Suprapubic skin (tissue), 4 donors: ENCODE data around the gene LIMS3. TPM values are rescaled to one million over a fixed set of nuclear protein-coding genes. Genes with fewer than 3 reads are reported as not detected.
"Not testable (repeated sequence)": the region's sequence is repeated elsewhere in the genome, so short reads cannot be mapped to it uniquely, and the experiment has no call there.

Experiments
- DNase-seq, 2 donors: peaks; one replicate each; pipeline ENCODE4 v3.0.0-alpha.2; 2019; ENCODE audit warnings: low spot score in 2 of 2
- H3K27ac ChIP-seq: fragments of 200-600 bp; sonication (generic); one replicate; pipeline ENCODE4 v1.5.1; 2019
- H3K27me3 ChIP-seq: fragments of 200-600 bp; sonication (generic); one replicate; pipeline ENCODE4 v1.5.1; 2019
- H3K36me3 ChIP-seq: fragments of 200-600 bp; sonication (generic); one replicate; pipeline ENCODE4 v1.5.1; 2019
- H3K4me1 ChIP-seq: fragments of 200-600 bp; sonication (generic); one replicate; pipeline ENCODE4 v1.5.1; 2019
- H3K4me3 ChIP-seq: fragments of 200-600 bp; sonication (generic); one replicate; pipeline ENCODE4 v1.5.1; 2019; ENCODE audit warnings: mild to moderate bottlenecking
- H3K9me3 ChIP-seq: fragments of 200-600 bp; sonication (generic); one replicate; pipeline ENCODE4 v1.5.1; 2019
- whole genome bisulfite sequencing: methylation state at CpG from one replicate; pipeline ENCODE4 v1.1.5; 2018; 5-methylcytosine and 5-hydroxymethylcytosine counted together
- total RNA-seq, 4 donors: library from RNA; depleted of rRNA; stranded (reverse); fragments of >200 nt; gene quantifications; one replicate each; pipeline ENCODE4 v1.1.0, GENCODE V29; 2016

LIMS3 gene
- total RNA-seq, 4 donors from 2014 or later: 1.1 to 6.8 (median 1.7) TPM

DNA sequence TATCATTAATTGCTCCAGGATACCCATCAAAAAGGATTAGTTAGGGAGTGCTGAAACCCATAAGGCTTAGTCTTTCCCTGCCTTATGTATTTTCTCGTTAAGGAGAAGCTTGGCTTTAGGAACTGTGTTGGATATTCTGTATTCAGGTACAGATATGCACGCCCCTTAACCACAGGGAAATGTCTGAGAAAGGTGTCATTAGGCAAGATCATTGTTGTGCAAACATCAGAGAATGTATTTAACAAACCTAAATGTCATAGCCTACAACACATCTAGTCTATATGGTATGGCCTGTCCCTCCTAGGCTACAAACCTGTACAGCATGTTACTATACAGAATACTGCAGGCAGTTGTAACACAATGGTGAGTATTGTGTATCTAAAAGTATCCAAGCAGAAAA lies 10.1 kb downstream of the LIMS3 start:
- DNase-seq, H3K27me3 ChIP-seq, H3K27ac ChIP-seq, H3K9me3 ChIP-seq, H3K36me3 ChIP-seq, H3K4me3 ChIP-seq, H3K4me1 ChIP-seq: not testable (repeated sequence)
- no CpG with 5 or more reads among the region's 2 CpGs for WGBS

GRCh38 chr2:109910789-109911188 lies 12.3 kb downstream of the LIMS3 start:
- H3K27me3 ChIP-seq, H3K27ac ChIP-seq, H3K4me3 ChIP-seq, H3K4me1 ChIP-seq, DNase-seq, H3K9me3 ChIP-seq, H3K36me3 ChIP-seq: not testable (repeated sequence)

- H3K4me3 ChIP-seq, H3K27me3 ChIP-seq, H3K27ac ChIP-seq, H3K4me1 ChIP-seq, DNase-seq, H3K36me3 ChIP-seq, H3K9me3 ChIP-seq: not testable (repeated sequence)
- no CpG with 5 or more reads among the region's 2 CpGs for WGBS
Measured at GRCh38 chr2:109913911-109914310, 15.4 kb downstream of the LIMS3 start.

- WGBS: no CpG with 5 or more reads among the region's 7 CpGs
- not testable (repeated sequence) for H3K27ac ChIP-seq, H3K27me3 ChIP-seq, H3K4me1 ChIP-seq, DNase-seq, H3K9me3 ChIP-seq, H3K36me3 ChIP-seq, H3K4me3 ChIP-seq
Measured at GRCh38 chr2:109914552-109914951, 16.1 kb downstream of the LIMS3 start.

GRCh38 chr2:109915830-109916229 lies 17.3 kb downstream of the LIMS3 start:
- WGBS: no CpG with 5 or more reads among the region's 5 CpGs
- H3K4me1 ChIP-seq, H3K4me3 ChIP-seq, DNase-seq, H3K9me3 ChIP-seq, H3K36me3 ChIP-seq, H3K27ac ChIP-seq, H3K27me3 ChIP-seq: not testable (repeated sequence)

GRCh38 chr2:109920162-109920561 lies 21.7 kb downstream of the LIMS3 start:
- DNase-seq, H3K9me3 ChIP-seq, H3K4me3 ChIP-seq, H3K36me3 ChIP-seq, H3K27ac ChIP-seq, H3K27me3 ChIP-seq, H3K4me1 ChIP-seq: not testable (repeated sequence)
- WGBS: no CpG with 5 or more reads among the region's 2 CpGs

- WGBS: no CpG with 5 or more reads among the region's 7 CpGs
- H3K4me3 ChIP-seq, H3K27me3 ChIP-seq: not testable (repeated sequence)
Measured at GRCh38 chr2:109921543-109922384, 23.3 kb downstream of the LIMS3 start.

DNA sequence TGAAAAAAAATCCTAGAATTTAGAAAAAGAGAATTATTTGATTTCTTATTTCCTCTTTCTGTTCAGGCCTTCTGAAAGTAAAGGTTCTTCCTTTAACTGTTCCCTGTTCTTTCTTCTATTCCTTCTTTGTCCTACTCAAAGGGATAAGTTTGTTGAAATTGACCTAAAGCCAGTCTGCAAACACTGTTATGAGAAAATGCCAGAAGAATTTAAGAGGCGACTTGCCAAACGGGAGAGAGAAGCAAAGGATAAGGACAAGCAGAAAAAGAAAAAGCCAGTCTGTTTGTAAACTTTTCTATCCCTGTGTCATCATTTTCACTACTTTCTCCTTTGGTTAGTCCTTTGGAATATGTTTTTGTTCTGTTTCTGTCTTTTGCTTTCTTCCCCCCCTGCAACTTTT lies 26.0 kb downstream of the LIMS3 start:
- DNase-seq, H3K36me3 ChIP-seq, H3K27ac ChIP-seq, H3K4me3 ChIP-seq, H3K27me3 ChIP-seq, H3K9me3 ChIP-seq, H3K4me1 ChIP-seq: not testable (repeated sequence)
- no CpG with 5 or more reads among the region's 2 CpGs for WGBS

More at GRCh38 chr2:109921543-109922384, 23.3 kb downstream of the LIMS3 start:
- not testable (repeated sequence) for H3K9me3 ChIP-seq, H3K36me3 ChIP-seq, H3K27ac ChIP-seq, H3K4me1 ChIP-seq, DNase-seq

GRCh38 chr2:109927803-109928202 lies 29.3 kb downstream of the LIMS3 start:
- DNase-seq, H3K27me3 ChIP-seq, H3K27ac ChIP-seq, H3K4me3 ChIP-seq, H3K36me3 ChIP-seq, H3K9me3 ChIP-seq, H3K4me1 ChIP-seq: not testable (repeated sequence)
- WGBS: no CpG with 5 or more reads among the region's 4 CpGs

DNA sequence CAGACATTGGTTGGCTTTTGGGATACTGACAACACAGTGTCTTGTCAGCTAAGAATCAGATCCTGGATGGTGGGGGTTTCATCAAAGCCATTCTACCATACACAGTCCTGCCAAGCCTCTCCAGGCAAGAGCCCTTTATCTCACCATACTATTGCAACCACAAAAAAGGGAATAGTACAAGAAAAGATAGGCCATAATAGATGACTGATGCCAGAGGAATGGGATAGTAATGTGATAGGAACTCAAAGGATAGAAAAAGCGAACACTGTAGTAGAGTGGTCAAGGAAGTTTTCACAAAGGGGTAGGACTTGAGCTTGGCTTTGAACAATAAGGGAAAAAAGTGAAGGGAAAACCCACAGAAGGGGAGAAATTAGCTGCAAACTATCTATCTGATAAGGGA lies 30.7 kb downstream of the LIMS3 start:
- no CpG with 5 or more reads among the region's 1 CpG for WGBS
- not testable (repeated sequence) for H3K4me1 ChIP-seq, H3K27me3 ChIP-seq, H3K27ac ChIP-seq, H3K36me3 ChIP-seq, H3K4me3 ChIP-seq, H3K9me3 ChIP-seq, DNase-seq

DNA sequence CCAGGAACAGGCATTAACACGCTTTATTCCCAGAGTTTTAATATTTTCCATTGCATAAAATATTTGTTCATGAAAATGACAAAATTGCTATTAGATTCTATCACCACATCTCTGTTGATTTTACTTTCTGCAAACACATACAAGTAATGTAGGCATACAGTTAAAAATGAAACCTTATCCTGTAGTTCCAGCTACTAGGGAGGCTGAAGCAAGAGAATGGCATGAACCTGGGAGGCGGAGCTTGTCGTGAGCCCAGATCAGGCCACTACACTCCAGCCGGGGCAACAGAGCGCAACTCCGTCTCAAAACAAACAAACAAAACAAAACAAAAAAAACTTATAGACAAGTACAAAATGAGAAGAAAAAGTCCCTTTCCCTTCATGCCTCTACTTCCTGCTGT lies 38.0 kb downstream of the LIMS3 start:
- WGBS: no CpG with 5 or more reads among the region's 6 CpGs
- not testable (repeated sequence) for H3K36me3 ChIP-seq, H3K9me3 ChIP-seq, DNase-seq, H3K4me1 ChIP-seq, H3K27ac ChIP-seq, H3K4me3 ChIP-seq, H3K27me3 ChIP-seq

DNA sequence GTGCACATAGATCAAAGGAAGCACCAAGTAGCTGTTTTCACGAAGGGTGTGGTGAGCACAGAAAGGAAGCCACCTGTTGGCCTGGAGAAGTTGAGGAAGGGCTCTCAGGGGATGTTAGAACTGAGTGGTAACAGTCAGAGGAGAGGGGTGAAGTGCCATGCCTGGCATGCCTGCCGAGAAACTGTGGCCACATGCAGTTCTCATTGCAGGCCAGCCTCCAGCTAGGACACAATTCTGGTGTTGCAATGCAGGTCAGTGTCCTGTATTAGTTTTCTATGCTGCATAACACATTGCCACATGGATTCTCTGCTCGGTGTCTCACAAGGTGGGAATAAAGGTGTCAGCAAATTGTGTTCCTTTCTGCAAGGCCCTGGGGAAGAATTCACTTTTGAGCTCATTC lies 46.9 kb downstream of the LIMS3 start:
- not testable (repeated sequence) for DNase-seq, H3K27ac ChIP-seq, H3K36me3 ChIP-seq, H3K27me3 ChIP-seq, H3K9me3 ChIP-seq, H3K4me1 ChIP-seq, H3K4me3 ChIP-seq
- no CpG with 5 or more reads among the region's 3 CpGs for WGBS

- H3K4me1 ChIP-seq, H3K27me3 ChIP-seq, H3K9me3 ChIP-seq, H3K4me3 ChIP-seq, H3K27ac ChIP-seq, H3K36me3 ChIP-seq, DNase-seq: not testable (repeated sequence)
- WGBS: no CpG with 5 or more reads among the region's 71 CpGs
Measured at GRCh38 chr2:109947262-109947958, 48.9 kb downstream of the LIMS3 start.

DNA sequence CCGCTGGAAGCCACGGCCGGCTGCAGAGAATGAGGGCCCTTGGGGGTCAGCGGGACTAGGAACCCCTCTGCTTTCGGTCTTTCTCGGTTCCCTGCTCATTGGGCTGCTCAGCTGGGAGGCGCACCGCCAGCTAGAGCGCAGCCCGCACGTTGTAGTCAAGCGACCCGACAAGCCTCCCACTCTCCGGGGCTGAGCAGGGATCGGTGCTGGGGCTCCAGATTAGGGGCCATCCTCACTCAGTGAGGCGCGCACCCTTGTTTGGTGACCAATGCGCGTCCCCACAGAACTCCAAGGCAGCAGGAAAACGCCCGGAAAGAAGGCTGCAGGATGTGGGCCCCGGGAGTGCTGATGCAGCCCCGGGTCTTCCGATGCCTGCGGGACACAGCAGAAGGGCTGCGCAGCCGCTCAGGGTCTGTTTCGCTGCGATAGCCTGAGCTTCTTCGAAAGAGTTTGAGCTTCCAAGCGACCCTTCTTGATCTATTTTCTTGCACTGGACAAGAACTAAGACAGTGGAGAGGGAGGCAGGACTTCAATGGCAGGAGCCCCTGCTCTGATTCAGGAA lies 49.6 kb downstream of the LIMS3 start:
- DNase-seq, H3K27me3 ChIP-seq, H3K4me1 ChIP-seq, H3K27ac ChIP-seq, H3K36me3 ChIP-seq, H3K9me3 ChIP-seq, H3K4me3 ChIP-seq: not testable (repeated sequence)
- WGBS: no CpG with 5 or more reads among the region's 31 CpGs
